ENCODE results near the gene ADAMTSL2.

The ADAMTSL2 gene

GRCh38 chr9:133495327-133496293, 38.9 kb upstream of the ADAMTSL2 start:
- H3K4me3 ChIP-seq (ENCODE audit: low read depth, low read length): no peak overlapping the region
- no peak for TF ChIP-seq CTCF (conservative IDR thresholded peaks at IDR 0.05; ENCODE audit: low read depth, low read length)
- DNase-seq (ENCODE audit: low read depth): no peak

- no peak overlapping the region for H3K4me3 ChIP-seq (ENCODE audit: low read depth, low read length)
- TF ChIP-seq CTCF (conservative IDR thresholded peaks at IDR 0.05; ENCODE audit: low read depth, low read length): no peak
- no peak for DNase-seq (ENCODE audit: low read depth)
Measured at GRCh38 chr9:133496861-133497842, 37.4 kb upstream of the ADAMTSL2 start.

GRCh38 chr9:133499132-133499891, 35.2 kb upstream of the ADAMTSL2 start:
- peak; percentile 26 for TF ChIP-seq CTCF (conservative IDR thresholded peaks at IDR 0.05; ENCODE audit: low read depth, low read length)
- DNase-seq (ENCODE audit: low read depth): no peak
- H3K4me3 ChIP-seq (ENCODE audit: low read depth, low read length): no peak overlapping the region

- TF ChIP-seq CTCF (conservative IDR thresholded peaks at IDR 0.05; ENCODE audit: low read depth, low read length): no peak
- DNase-seq (ENCODE audit: low read depth): no peak
- H3K4me3 ChIP-seq (ENCODE audit: low read depth, low read length): no peak overlapping the region
Measured at GRCh38 chr9:133499892-133500270, 34.6 kb upstream of the ADAMTSL2 start.

- no peak for DNase-seq (ENCODE audit: low read depth)
- TF ChIP-seq CTCF (conservative IDR thresholded peaks at IDR 0.05; ENCODE audit: low read depth, low read length): no peak
- H3K4me3 ChIP-seq (ENCODE audit: low read depth, low read length): no peak overlapping the region
Measured at GRCh38 chr9:133502112-133502511, 32.4 kb upstream of the ADAMTSL2 start.

GRCh38 chr9:133505186-133505830, 29.2 kb upstream of the ADAMTSL2 start:
- TF ChIP-seq CTCF (conservative IDR thresholded peaks at IDR 0.05; ENCODE audit: low read depth, low read length): no peak
- no peak overlapping the region for H3K4me3 ChIP-seq (ENCODE audit: low read depth, low read length)
- no peak for DNase-seq (ENCODE audit: low read depth)

Data from choroid plexus epithelial cell (primary cell).